GM21360 (cell line): ENCODE measurements around the gene DAB2IP.

Experiments
- ATAC-seq: cut with Tn5 transposase; IDR thresholded peaks from one replicate; pipeline ENCODE4 v1.9.1; 2021; ENCODE audit warnings: mild to moderate bottlenecking, moderate library complexity; ENCODE audit not compliant: unreplicated experiment

DAB2IP gene

DNA sequence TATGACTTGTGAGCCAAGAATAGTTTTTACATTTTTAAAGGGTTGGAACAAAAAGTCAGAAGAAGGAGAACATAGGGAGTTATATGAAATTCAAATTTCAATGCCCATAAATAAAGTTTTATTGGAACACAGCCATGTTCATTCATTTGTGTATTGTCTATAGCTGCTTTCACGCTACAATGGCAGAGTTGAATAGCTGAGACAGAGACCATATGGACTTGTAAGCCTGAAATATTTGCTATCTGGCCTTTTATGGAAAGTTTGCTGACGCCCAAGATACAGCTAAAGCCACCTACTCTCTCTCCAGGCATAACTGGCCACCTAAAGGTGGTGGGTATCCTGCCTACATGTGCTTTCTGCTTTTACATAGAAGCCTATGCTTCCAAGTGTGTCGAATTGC is 10.9 kb downstream of the DAB2IP start:
- ATAC-seq: no peak

DNA sequence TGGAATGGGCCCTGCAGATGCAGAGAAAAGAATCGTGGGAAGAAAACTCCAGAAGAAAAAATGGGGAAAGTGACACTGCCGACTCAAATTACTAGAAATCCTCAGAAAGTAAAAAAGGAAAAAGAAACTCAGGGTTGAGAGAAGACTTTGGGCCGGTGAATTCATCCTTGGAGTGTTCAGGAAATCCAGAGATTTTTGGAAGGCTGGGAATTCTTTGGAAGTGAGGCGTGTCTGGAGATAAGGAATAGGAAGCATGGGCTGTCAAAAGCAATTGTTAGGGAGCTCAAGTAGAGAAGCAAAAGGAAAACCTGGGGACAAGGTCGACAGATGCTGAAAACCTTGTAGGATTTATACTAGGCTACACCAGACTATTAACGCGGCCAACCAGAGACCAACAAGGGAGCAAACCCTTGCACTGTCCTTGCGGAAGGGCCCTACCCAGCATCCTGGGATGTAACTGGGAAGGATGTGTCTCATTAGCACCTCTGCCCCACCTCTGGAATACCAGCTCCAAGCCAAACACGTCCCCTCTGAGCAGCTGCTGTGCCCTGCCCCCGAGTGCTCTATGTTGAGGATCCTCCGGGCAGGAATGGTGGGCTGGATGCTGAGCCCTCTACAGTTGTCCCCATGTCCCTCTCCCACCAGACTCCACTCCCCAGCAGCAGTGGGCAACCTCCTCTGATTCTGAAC is 11.6 kb downstream of the DAB2IP start:
- no peak for ATAC-seq

- ATAC-seq: no peak
Measured at GRCh38 chr9:121663591-121663990, 12.2 kb downstream of the DAB2IP start.

DNA sequence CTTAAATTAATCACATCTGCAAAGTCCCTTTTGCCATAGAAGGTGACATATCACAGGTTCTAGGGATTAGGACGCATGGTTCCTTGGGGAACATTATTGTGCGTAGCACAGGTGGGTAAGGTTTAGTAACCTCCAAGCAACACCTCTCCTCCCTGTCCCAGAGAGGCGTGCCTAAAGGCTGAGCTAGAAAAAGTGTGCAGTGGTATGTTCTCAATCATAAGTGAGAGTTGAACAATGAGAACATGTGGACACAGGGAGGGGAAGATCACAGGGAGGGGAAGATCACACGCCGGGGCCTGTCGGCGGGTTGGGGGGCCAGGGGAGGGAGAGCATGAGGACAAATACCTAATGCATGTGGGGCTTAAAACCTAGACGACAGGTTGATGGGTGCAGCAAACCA is 14.9 kb downstream of the DAB2IP start:
- ATAC-seq: no peak

- ATAC-seq: no peak
Measured at GRCh38 chr9:121667214-121667613, 15.8 kb downstream of the DAB2IP start.

DNA sequence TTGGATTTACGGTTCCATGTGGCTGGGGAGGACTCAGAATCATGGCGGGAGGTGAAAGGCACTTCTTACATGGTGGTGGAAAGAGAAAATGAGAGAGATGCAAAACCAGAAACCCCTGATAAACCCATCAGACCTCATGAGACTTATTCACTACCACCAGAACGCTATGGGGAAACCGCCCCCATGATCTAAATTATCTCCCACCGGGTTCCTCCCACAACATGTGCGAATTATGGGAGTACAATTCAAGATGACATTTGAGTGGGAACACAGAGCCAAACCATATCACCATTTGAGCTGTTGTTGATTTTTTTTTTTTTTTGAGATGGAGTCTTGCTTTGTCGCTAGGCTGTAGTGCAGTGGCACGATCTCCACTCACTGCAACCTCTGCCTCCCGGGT is 16.5 kb downstream of the DAB2IP start:
- ATAC-seq: no peak

GRCh38 chr9:121670431-121670830 is 19.0 kb downstream of the DAB2IP start:
- ATAC-seq: no peak

DNA sequence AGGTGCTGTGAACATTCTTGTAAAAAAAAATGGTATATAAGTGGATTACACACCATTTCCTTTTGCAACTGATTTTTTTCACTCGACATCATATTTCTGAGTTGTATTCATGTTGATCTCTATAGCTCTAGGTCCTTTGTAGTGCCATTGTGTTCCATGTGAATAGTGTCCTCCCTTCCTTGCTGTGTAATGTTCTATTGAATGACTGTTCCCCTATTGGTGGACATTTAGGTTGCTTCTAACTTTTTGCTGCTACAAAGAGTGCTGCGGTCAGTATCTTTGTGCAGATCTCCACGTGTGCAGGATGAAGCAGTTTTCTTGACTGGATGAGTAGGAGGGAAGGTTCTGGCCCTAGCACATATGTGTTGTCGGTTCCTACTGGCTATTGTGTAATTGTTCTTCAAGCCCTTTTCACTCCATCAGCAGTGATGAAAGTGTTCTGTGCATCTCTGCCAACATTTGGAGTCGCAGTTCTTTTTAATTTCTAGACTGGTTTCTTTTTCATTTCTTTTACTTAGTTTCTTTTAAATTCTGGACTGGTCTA is 20.2 kb downstream of the DAB2IP start:
- ATAC-seq: no peak

GRCh38 chr9:121672213-121672612 is 20.8 kb downstream of the DAB2IP start:
- ATAC-seq: no peak

DNA sequence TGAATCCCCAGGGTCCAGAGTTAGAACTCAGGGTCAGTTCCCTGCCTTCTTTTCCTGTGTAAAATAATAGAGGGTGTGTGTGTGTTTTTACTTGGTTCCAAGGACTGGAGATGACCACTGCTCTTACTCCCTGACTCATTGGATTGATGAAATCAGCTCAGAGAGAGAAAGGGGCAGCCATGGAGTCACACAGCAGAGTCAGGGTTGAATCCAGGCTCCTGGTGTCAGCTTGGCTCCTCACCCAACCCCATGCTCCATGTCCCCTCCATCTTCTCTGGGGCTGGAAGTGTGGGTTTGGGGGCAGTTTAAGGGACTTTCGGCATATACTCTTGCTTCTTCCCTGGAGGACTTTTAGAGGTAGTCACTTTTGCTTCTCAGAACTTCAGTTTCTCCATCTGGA is 21.6 kb downstream of the DAB2IP start:
- ATAC-seq: no peak

- no peak for ATAC-seq
Measured at GRCh38 chr9:121673576-121673975, 22.1 kb downstream of the DAB2IP start.

- no peak for ATAC-seq
Measured at GRCh38 chr9:121674017-121674416, 22.6 kb downstream of the DAB2IP start.

DNA sequence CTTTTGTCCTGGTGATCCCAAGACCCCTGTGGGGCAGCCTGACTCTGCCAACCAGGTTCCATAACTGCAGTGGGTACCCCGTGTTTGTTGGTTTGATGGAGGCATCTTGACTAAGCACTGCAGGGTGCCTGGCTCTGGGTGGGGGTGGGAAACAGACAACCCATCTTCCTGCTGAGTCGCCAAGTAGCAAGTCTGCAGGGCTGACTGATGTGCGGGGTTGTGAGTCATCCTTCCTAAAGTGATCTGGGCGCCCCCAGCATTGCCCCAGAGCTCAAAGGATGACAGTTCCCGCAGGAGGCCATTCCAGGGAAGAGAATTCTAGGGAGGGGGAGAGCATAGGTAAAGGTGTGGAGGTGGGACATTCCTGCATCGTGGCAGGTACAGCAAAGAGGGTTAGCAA is 23.5 kb downstream of the DAB2IP start:
- ATAC-seq: no peak

DNA sequence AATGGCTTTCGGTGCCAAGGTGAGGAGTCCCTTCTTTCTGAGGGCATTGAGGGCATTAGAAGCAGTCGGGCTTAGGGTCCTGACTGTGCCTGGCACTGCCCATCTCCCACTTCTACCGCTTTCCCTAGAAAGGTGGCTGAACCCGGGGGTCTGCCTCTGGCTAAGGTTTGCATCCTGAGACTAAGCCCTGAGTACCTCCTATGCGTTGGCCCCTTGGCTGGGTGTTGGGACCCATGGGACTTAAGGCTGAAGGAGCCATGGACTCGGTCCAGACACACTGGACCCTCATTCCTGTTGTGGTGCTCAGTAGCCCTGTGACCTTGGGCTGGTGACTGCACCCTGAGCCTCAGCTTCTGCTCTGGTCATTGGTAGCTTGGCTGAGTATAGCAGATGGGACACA is 23.9 kb downstream of the DAB2IP start:
- no peak for ATAC-seq

- ATAC-seq: no peak
Measured at GRCh38 chr9:121675969-121676822, 24.8 kb downstream of the DAB2IP start.

DNA sequence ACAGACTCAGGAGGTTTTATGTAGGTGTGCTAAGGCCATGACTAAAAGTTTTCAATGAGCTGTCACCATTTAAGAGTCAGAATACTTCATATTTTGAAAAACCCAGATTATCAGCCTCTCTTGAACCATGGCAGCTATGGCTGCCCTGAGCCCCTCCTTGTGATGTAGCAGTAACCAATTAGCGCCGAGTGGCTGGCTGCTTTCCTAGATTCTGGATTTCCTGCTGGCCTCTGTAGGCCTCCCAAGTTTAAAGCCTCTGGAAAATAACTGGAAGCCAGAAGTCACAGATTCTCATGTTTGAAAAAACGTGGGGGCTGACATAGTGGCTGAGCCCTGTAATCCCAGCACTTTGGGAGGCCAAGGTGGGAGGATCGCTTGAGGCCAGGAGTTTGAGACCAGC is 25.5 kb downstream of the DAB2IP start:
- no peak for ATAC-seq

GRCh38 chr9:121678501-121679022 is 27.1 kb downstream of the DAB2IP start:
- no peak for ATAC-seq

GRCh38 chr9:121679901-121680635 is 28.6 kb downstream of the DAB2IP start:
- no peak for ATAC-seq

GRCh38 chr9:121681404-121681803 is 30.0 kb downstream of the DAB2IP start:
- ATAC-seq: no peak

- ATAC-seq: no peak
Measured at GRCh38 chr9:121682201-121682600, 30.8 kb downstream of the DAB2IP start.

GRCh38 chr9:121682926-121683515 is 31.6 kb downstream of the DAB2IP start:
- ATAC-seq: no peak
